Activated CD8-positive, alpha-beta T cell treated with anti-CD3 and anti-CD28 coated beads for 36 hours (primary cell): Measurements from ENCODE around the gene EVI2A. TPM values are rescaled to one million over a fixed set of nuclear protein-coding genes. Genes with fewer than 3 reads are reported as not detected.

Source experiments
- ATAC-seq: fragments of 200-7000 bp; cut with Tn5 transposase; one replicate; pipeline ENCODE4 v1.10.0; 2021; ENCODE audit warnings: mild to moderate bottlenecking, moderate library complexity
- CTCF ChIA-PET: fragments of 350-600 bp; sonication (Branson Sonifier 250); formaldehyde crosslinking; loops from one replicate; lab custom pipeline; 2021; ENCODE audit warnings: antibody characterized with exemption; lab: Charles Lee
- POLR2A ChIA-PET: fragments of 350-600 bp; sonication (Branson Sonifier 250); formaldehyde crosslinking; loops from one replicate; lab custom pipeline; 2021; ENCODE audit warnings: antibody characterized with exemption; lab: Charles Lee
- DNase-seq: peaks from one replicate; pipeline ENCODE4 v3.0.0-alpha.2; 2020
- H3K27ac Mint-ChIP-seq: one replicate; pipeline ENCODE4 v1.8.0; 2021; ENCODE audit warnings: mild to moderate bottlenecking, mixed read lengths
- H3K27me3 Mint-ChIP-seq: one replicate; pipeline ENCODE4 v1.8.0; 2021; ENCODE audit warnings: mixed read lengths
- H3K36me3 Mint-ChIP-seq: one replicate; pipeline ENCODE4 v1.8.0; 2021; ENCODE audit warnings: low read depth, mixed read lengths
- H3K4me1 Mint-ChIP-seq: one replicate; pipeline ENCODE4 v1.8.0; 2021; ENCODE audit warnings: low read depth, mixed read lengths
- H3K4me3 Mint-ChIP-seq: one replicate; pipeline ENCODE4 v1.8.0; 2021; ENCODE audit warnings: mild to moderate bottlenecking, moderate library complexity, mixed read lengths
- H3K9me3 Mint-ChIP-seq: one replicate; pipeline ENCODE4 v1.8.0; 2021; ENCODE audit warnings: mixed read lengths
- CTCF ChIP-seq: fragments of 200-600 bp; IDR thresholded peaks from one replicate; pipeline ENCODE4 v1.8.0; 2022; ENCODE audit warnings: antibody characterized with exemption, mild to moderate bottlenecking
- intact Hi-C: fragments of 100-400 bp; cut with micrococcal nuclease; formaldehyde crosslinking; loops from one replicate; pipeline ENCODE4 v1.10.0; 2022
- total RNA-seq, 2 experiments: library from RNA; stranded (reverse); gene quantifications; one replicate each; pipeline ENCODE4 v1.2.3, GENCODE V29; 2021

Gene EVI2A
- total RNA-seq, 2 experiments from 2014 or later: 31.7 to 37.0 TPM

- TF ChIP-seq CTCF: no peak
- intact Hi-C loops: loop anchor here (1.0 kb wide), 1 partner anchor 9 kb away; no protein-coding TSS in a partner anchor
- Mint-ChIP-seq H3K4me1 (peaks cover 26% of the 10 kb centered on the region), H3K27me3 (no peaks in the 10 kb centered on the region), H3K4me3 (peak overlapping the region; percentile 75), H3K9me3 (no peaks in the 10 kb centered on the region), H3K27ac (peak overlapping the region; percentile 92), H3K36me3 (peaks cover 26% of the 10 kb centered on the region)
- ChIA-PET CTCF (interaction anchor here (2.2 kb wide), 1 partner anchor 10 kb away, joined by 9 read pairs; no protein-coding TSS in a partner anchor), POLR2A (interaction anchor here (0.7 to 5.5 kb wide), 3 partner anchors 12 to 173 kb away, joined by 3 to 114 read pairs (median 4); partner anchors contain the start of gene EVI2B)
- DNase-seq: no peak
- no peak for ATAC-seq
Measured at GRCh38 chr17:31320791-31321190, 631 bp downstream of the EVI2A start.

GRCh38 chr17:31320241-31320640, 1.2 kb downstream of the EVI2A start:
- H3K4me1 Mint-ChIP-seq: peaks cover 30% of the 10 kb centered on the region
- no peak for ATAC-seq
- intact Hi-C loops: no loop called here
- POLR2A ChIA-PET: interaction anchor here (0.6 to 5.5 kb wide), 5 partner anchors 11 to 456 kb away, joined by 3 to 114 read pairs (median 3); partner anchors contain the start of gene EVI2B
- DNase-seq: peak; percentile 13
- H3K36me3 Mint-ChIP-seq: peaks cover 26% of the 10 kb centered on the region
- no peak for TF ChIP-seq CTCF
- CTCF ChIA-PET: interaction anchor here (2.2 kb wide), 1 partner anchor 9 kb away, joined by 9 read pairs; no protein-coding TSS in a partner anchor
- H3K4me3 Mint-ChIP-seq: peak overlapping the region; percentile 75
- H3K27me3 Mint-ChIP-seq: no peaks in the 10 kb centered on the region
- peak overlapping the region; percentile 92 for H3K27ac Mint-ChIP-seq
- H3K9me3 Mint-ChIP-seq: no peaks in the 10 kb centered on the region

GRCh38 chr17:31318851-31319661, 2.4 kb downstream of the EVI2A start:
- no peak for TF ChIP-seq CTCF
- ChIA-PET CTCF (interaction anchor here (0.6 to 2.2 kb wide), 4 partner anchors 8 to 102 kb away, joined by 3 to 9 read pairs (median 4); no protein-coding TSS in a partner anchor), POLR2A (interaction anchor here (1.0 to 5.5 kb wide), 3 partner anchors 10 to 540 kb away, joined by 3 to 114 read pairs (median 3); partner anchors contain the start of genes COPRS and EVI2B)
- H3K4me1 Mint-ChIP-seq: peaks cover 38% of the 10 kb centered on the region
- peaks cover 32% of the 10 kb centered on the region for H3K36me3 Mint-ChIP-seq
- no peaks in the 10 kb centered on the region for H3K27me3 Mint-ChIP-seq
- intact Hi-C loops: loop anchor here (5.0 kb wide), 1 partner anchor 173 kb away; no protein-coding TSS in a partner anchor
- peak overlapping the region; percentile 92 for H3K27ac Mint-ChIP-seq
- H3K4me3 Mint-ChIP-seq: peak overlapping the region; percentile 75
- peaks cover 2% of the 10 kb centered on the region for H3K9me3 Mint-ChIP-seq
- ATAC-seq (peak; percentile 10), DNase-seq (no peak)

- no peak for TF ChIP-seq CTCF
- H3K4me3 Mint-ChIP-seq: peak overlapping the region; percentile 75
- peak; percentile 19 for ATAC-seq
- peak; percentile 68 for DNase-seq
- H3K36me3 Mint-ChIP-seq: peaks cover 31% of the 10 kb centered on the region
- peaks cover 34% of the 10 kb centered on the region for H3K4me1 Mint-ChIP-seq
- H3K27ac Mint-ChIP-seq: peak overlapping the region; percentile 92
- ChIA-PET CTCF (interaction anchor here (0.6 to 2.2 kb wide), 4 partner anchors 7 to 102 kb away, joined by 3 to 9 read pairs (median 4); no protein-coding TSS in a partner anchor), POLR2A (interaction anchor here (0.8 to 5.5 kb wide), 4 partner anchors 9 to 541 kb away, joined by 3 to 114 read pairs (median 3); partner anchors contain the start of genes COPRS and EVI2B)
- peaks cover 2% of the 10 kb centered on the region for H3K9me3 Mint-ChIP-seq
- no peaks in the 10 kb centered on the region for H3K27me3 Mint-ChIP-seq
- intact Hi-C loops: loop anchor here (5.0 kb wide), 1 partner anchor 174 kb away; no protein-coding TSS in a partner anchor
Measured at GRCh38 chr17:31318298-31318801, 3.1 kb downstream of the EVI2A start.
